Bronchial epithelial cell (primary cell): Measurements from ENCODE around the gene KIAA1210. TPM values are rescaled to one million over a fixed set of nuclear protein-coding genes. Genes with fewer than 3 reads are reported as not detected.

Experiments used
- DNase-seq: peaks from one replicate; pipeline ENCODE4 v3.0.0-alpha.2; 2010; ENCODE audit warnings: low read depth
- FAIRE-seq: peaks from 2 replicates; lab custom pipeline; 2011; peaks lifted over from hg19 to GRCh38; lab: Jason Lieb, UNC
- H3K27me3 ChIP-seq: 2 replicates; pipeline ENCODE4 v1.5.1; 2011; ENCODE audit warnings: low read length; ENCODE audit not compliant: control insufficient read depth, insufficient read depth
- H3K36me3 ChIP-seq: 2 replicates; pipeline ENCODE4 v1.5.1; 2011; ENCODE audit warnings: low read length; ENCODE audit not compliant: control insufficient read depth, insufficient read depth
- H3K4me3 ChIP-seq: 2 replicates; pipeline ENCODE4 v1.5.1; 2011; ENCODE audit warnings: mild to moderate bottlenecking, low read depth, low read length, control low read depth
- total RNA-seq: library from RNA; depleted of rRNA; stranded (reverse); fragments of >200 nt; gene quantifications from 2 replicates; pipeline ENCODE4 v1.2.1, GENCODE V29; 2014
- TF ChIP-seq, protein P1 (sequence below): IDR thresholded peaks from 2 replicates; pipeline ENCODE4 v1.5.1; 2011; ENCODE audit warnings: mild to moderate bottlenecking, moderate library complexity, low read length, control low read depth, inconsistent platforms; ENCODE audit not compliant: insufficient read depth, severe bottlenecking

The KIAA1210 gene
- total RNA-seq, 1 donor from 2014 or later, result not detected

GRCh38 chrX:119134466-119134865 is 6.9 kb upstream of the KIAA1210 start:
- TF ChIP-seq, protein P1, sequence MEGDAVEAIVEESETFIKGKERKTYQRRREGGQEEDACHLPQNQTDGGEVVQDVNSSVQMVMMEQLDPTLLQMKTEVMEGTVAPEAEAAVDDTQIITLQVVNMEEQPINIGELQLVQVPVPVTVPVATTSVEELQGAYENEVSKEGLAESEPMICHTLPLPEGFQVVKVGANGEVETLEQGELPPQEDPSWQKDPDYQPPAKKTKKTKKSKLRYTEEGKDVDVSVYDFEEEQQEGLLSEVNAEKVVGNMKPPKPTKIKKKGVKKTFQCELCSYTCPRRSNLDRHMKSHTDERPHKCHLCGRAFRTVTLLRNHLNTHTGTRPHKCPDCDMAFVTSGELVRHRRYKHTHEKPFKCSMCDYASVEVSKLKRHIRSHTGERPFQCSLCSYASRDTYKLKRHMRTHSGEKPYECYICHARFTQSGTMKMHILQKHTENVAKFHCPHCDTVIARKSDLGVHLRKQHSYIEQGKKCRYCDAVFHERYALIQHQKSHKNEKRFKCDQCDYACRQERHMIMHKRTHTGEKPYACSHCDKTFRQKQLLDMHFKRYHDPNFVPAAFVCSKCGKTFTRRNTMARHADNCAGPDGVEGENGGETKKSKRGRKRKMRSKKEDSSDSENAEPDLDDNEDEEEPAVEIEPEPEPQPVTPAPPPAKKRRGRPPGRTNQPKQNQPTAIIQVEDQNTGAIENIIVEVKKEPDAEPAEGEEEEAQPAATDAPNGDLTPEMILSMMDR, result no peak
- no peaks in the 10 kb centered on the region for H3K36me3 ChIP-seq
- FAIRE-seq, result peak; percentile 32
- no peak for DNase-seq
- no peak overlapping the region for H3K4me3 ChIP-seq
- no peaks in the 10 kb centered on the region for H3K27me3 ChIP-seq

- no peaks in the 10 kb centered on the region for H3K27me3 ChIP-seq
- no peaks in the 10 kb centered on the region for H3K36me3 ChIP-seq
- no peak overlapping the region for H3K4me3 ChIP-seq
- FAIRE-seq (no peak), DNase-seq (no peak)
- TF ChIP-seq, protein P1, result no peak
These were observed 5.3 kb upstream of the KIAA1210 start for GRCh38 chrX:119132961-119133360.

DNA sequence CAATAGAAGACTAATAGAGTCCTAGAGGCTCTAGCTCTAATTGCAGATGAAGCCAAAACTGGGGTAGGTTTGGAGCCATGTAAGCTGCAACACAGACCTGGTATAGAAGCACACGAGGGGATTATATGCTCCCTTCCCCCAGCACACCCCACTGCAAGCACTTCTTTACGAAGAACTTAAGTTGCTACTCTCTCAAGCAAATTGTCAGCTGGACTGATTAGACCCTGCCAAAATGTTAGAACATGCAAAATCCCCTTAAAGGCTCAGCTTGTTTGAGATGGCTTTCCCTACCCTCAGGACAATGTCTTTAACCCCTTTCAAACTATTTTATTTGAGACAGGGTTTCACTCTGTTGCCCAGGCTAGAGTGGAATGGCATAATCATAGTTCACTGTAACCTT is 4.7 kb upstream of the KIAA1210 start:
- FAIRE-seq, result no peak
- TF ChIP-seq, protein P1, result no peak
- no peak overlapping the region for H3K4me3 ChIP-seq

GRCh38 chrX:119130911-119131310 is 3.3 kb upstream of the KIAA1210 start:
- DNase-seq (no peak), FAIRE-seq (no peak)
- H3K27me3 ChIP-seq, result no peaks in the 10 kb centered on the region
- TF ChIP-seq, protein P1, result no peak
- no peak overlapping the region for H3K4me3 ChIP-seq
- H3K36me3 ChIP-seq, result no peaks in the 10 kb centered on the region

More for the DNA sequence above, 4.7 kb upstream of the KIAA1210 start:
- H3K27me3 ChIP-seq, result no peaks in the 10 kb centered on the region
- DNase-seq, result no peak
- no peaks in the 10 kb centered on the region for H3K36me3 ChIP-seq

DNA sequence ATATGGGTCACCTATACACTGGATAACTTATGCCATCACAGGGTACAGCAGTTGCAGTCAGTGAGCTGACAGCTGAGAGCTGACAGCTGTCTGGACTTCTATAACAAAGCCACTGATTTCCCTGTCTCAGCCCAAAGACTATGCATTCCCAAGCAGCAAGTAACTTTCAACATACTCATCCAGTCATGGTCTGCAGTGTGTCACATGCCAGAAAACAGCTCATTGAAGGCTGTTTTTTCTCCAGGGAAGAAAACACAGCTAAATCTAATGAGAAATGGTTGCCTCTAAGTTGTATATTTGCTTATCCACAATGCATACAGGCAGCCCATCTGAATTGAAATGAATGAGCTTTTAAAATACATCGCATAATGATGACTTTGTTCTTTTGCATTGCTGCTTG is 6.3 kb downstream of the KIAA1210 start:
- DNase-seq, result peak; percentile 18
- TF ChIP-seq, protein P1, result no peak
- Histone ChIP-seq H3K4me3 (no peak overlapping the region), H3K27me3 (no peaks in the 10 kb centered on the region), H3K36me3 (no peaks in the 10 kb centered on the region)
- no peak for FAIRE-seq

- FAIRE-seq (no peak), DNase-seq (peak; percentile 41)
- Histone ChIP-seq H3K27me3 (no peaks in the 10 kb centered on the region), H3K36me3 (no peaks in the 10 kb centered on the region), H3K4me3 (no peak overlapping the region)
- TF ChIP-seq, protein P1, result peak; percentile 68
These were observed 8.7 kb downstream of the KIAA1210 start for GRCh38 chrX:119118780-119119395.
